Femur (tissue), 1 donor: ENCODE measurements around the gene SFXN2.
A peak's percentile ranks its signal among the peaks of the same experiment; 100 is the strongest.
"Not testable (repeated sequence)": the region's sequence is repeated elsewhere in the genome, so short reads cannot be mapped to it uniquely, and the experiment has no call there.

Experiments
- DNase-seq: peaks from one replicate; pipeline ENCODE4 v3.0.0-alpha.2; 2017

SFXN2 gene

GRCh38 chr10:102758240-102758932, 44.0 kb downstream of the SFXN2 start:
- DNase-seq = no peak

GRCh38 chr10:102758933-102759262, 44.5 kb downstream of the SFXN2 start:
- not testable (repeated sequence) for DNase-seq

- DNase-seq = no peak
Observed at GRCh38 chr10:102759497-102760210, 45.2 kb downstream of the SFXN2 start.

- DNase-seq = no peak
Observed at GRCh38 chr10:102761981-102762380, 47.5 kb downstream of the SFXN2 start.

GRCh38 chr10:102762401-102763015, 48.1 kb downstream of the SFXN2 start:
- DNase-seq = no peak

- DNase-seq = no peak
Observed at GRCh38 chr10:102763037-102763607, 48.7 kb downstream of the SFXN2 start.

- no peak for DNase-seq
Observed at GRCh38 chr10:102764470-102765161, 50.2 kb downstream of the SFXN2 start.

GRCh38 chr10:102765336-102765735, 50.9 kb downstream of the SFXN2 start:
- DNase-seq = no peak

GRCh38 chr10:102767428-102768160, 53.2 kb downstream of the SFXN2 start:
- DNase-seq = no peak

GRCh38 chr10:102769375-102770107, 55.1 kb downstream of the SFXN2 start:
- DNase-seq = no peak

- DNase-seq = no peak
Observed at GRCh38 chr10:102770108-102770482, 55.7 kb downstream of the SFXN2 start.

- DNase-seq = no peak
Observed at GRCh38 chr10:102770792-102771191, 56.4 kb downstream of the SFXN2 start.

GRCh38 chr10:102773320-102773719, 58.9 kb downstream of the SFXN2 start:
- no peak for DNase-seq

GRCh38 chr10:102773986-102774385, 59.5 kb downstream of the SFXN2 start:
- DNase-seq = peak; percentile 78

- peak; percentile 53 for DNase-seq
Observed at GRCh38 chr10:102775201-102775934, 60.9 kb downstream of the SFXN2 start.

- DNase-seq = peak; percentile 95
Observed at GRCh38 chr10:102775935-102776669, 61.7 kb downstream of the SFXN2 start.

GRCh38 chr10:102776779-102777456, 62.5 kb downstream of the SFXN2 start:
- DNase-seq = peak; percentile 94

GRCh38 chr10:102777711-102778453, 63.4 kb downstream of the SFXN2 start:
- peak; percentile 55 for DNase-seq

- DNase-seq = no peak
Observed at GRCh38 chr10:102778781-102779180, 64.3 kb downstream of the SFXN2 start.
